GM10847 (cell line): ENCODE results near the gene RAB6B.

ENCODE experiments used
- POLR2A ChIP-seq: IDR thresholded peaks from 2 replicates; pipeline ENCODE4 v1.6.1; 2011; ENCODE audit not compliant: insufficient read length; ENCODE audit errors: extremely low read depth

RAB6B gene

GRCh38 chr3:133851266-133851906 is 44.3 kb downstream of the RAB6B start:
- TF ChIP-seq POLR2A, result no peak

DNA sequence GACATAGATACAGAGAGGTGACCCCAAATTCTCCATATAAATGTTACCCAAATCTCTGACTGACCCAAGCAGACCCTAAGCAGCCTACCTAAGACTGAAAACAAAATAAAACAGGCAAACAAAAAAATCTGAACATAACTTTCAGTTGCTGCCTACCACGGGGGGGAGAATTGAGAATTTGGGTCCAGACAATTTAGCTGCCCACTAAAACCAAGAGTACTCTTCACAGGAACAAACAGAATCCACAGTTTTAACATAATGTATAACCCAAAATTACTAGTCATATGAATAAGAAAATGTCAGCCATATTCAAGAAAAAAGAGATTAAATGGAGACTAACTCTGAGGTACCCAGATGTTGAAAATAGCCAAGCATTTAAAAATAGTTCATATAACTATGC is 45.6 kb downstream of the RAB6B start:
- no peak for TF ChIP-seq POLR2A

DNA sequence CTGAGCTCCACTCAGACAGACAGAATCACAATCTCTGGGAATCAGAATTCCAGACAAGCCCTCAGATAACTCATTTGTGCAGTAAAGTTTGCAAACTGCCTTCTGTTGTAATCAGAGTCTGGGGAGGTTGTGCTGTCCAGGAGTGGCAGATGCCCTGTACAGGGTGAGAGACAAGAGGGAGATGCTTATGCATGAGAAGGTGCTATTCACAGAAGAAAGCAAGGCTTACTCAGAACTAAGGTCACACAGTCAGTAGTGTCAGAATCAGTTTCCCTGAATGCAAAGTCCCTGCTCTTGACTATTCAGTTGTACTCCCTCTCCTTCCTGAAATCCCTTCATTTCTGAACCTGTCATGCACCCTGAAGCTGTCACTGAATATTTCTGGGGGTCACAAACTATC is 46.3 kb downstream of the RAB6B start:
- no peak for TF ChIP-seq POLR2A

DNA sequence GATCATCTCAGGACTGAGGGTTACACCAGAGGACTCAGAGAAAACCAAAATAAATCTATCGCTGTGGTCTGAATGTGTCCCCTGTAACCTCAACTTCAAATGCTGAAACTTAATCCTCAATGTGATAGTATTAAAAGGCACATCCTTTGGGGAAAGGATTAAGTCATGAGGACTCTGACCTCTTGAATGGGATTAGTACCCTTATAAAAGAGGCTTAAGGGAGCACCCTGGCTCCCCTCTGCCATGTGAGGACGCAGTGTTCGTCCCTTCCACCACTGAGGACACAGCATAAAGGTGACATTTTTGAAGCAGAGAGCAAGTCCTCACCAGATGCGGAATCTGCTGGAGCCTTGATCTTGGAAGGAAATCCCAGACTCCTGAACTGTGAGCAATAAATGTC is 50.6 kb downstream of the RAB6B start:
- no peak for TF ChIP-seq POLR2A

DNA sequence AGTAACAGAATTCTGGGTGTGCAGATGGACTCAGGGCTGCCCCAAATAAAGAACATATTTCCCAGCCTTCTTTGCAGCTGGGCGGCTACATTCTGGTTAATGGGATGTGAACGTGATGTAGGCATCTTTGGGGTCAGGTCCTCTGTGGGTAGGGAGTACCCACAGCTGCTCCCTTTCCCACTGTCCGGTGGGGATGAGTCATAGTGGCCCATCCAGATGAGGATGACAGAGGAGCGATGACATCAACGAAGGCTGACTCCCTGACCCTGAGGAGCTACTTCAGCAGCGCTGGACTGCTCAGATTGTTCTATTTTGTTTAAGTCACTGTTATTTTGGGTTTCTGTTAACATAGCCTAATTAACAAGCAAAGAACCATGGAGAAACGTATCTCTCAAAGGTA is 52.0 kb downstream of the RAB6B start:
- no peak for TF ChIP-seq POLR2A

- no peak for TF ChIP-seq POLR2A
Measured at GRCh38 chr3:133842158-133842557, 53.5 kb downstream of the RAB6B start.

GRCh38 chr3:133841196-133841595 is 54.5 kb downstream of the RAB6B start:
- no peak for TF ChIP-seq POLR2A

GRCh38 chr3:133840767-133841166 is 54.9 kb downstream of the RAB6B start:
- TF ChIP-seq POLR2A, result no peak

GRCh38 chr3:133840055-133840737 is 55.5 kb downstream of the RAB6B start:
- TF ChIP-seq POLR2A, result no peak

DNA sequence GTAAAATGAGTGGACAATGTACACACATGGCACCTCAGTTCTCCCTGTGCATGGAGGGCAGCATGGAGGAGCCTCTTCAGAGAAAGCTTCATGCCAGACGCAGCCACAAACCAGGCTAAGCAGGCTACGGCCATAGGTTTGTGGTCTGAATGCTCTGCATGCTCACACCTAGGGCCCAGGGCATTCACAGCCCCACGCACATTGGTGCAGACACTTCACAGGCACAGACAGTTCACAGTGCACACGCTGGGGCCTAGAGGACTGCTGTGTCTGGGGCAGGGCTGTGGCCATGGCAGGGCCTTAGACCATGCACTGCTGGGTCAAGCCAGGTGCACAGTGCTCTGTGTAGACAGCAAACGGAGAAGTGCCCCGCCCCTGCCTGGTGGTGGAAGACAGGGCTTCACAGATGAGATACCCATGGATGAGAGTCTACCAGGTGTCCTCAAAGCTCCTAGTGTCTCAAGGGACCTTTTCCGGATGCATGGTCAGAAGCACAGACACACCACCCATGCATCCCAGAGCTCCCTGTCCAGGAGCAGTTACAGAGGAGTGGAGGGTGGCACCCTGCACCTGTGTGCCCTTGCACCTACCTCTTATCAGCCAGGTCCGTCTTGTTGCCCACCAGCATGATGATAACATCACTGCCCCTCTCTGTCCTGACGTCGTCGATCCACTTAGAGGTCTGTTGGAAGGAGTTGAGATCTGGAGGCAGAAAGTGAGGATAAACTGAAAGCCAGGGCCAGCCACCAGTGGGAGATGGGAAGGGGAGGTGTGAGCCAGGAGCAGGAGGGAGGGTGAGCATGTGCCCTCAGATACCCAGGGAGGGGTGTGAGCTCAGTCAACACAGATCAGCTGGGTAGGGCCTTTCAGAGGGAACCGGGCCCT is 56.5 kb downstream of the RAB6B start:
- no peak for TF ChIP-seq POLR2A

GRCh38 chr3:133838296-133838789 is 57.3 kb downstream of the RAB6B start:
- no peak for TF ChIP-seq POLR2A

- TF ChIP-seq POLR2A, result no peak
Measured at GRCh38 chr3:133837487-133838295, 58.0 kb downstream of the RAB6B start.

DNA sequence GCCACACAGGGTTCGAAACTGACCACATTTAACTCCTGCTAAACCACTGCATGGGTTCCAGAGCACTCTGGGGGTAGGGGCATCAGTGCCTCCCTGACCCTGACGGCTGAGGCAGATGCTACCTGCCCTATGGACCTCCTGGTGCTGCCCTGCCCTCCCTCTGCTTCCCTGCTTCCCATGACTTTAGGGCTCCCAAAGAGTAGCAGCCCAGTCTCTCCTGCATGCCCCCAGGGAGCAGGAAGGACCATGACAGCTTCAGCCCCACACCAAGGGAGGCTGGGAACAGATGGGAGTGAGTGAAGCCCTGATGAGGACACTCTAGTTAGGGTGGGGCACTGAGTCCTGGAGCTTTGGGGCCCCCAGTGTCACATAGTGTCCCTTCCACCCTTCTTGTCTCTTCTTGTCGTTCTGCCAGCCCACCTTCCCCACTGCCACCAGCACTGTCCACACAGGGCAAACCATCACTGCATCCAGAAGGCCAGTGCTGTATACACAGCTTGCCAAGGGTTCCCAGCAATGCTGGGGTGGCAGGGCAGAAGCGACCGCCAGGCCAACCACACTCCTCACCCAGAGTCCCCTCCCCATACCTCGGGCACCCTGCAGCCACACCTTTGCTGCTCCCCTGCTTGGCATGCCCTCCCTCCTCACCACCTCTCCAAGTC is 59.1 kb downstream of the RAB6B start:
- no peak for TF ChIP-seq POLR2A

GRCh38 chr3:133835961-133836360 is 59.7 kb downstream of the RAB6B start:
- TF ChIP-seq POLR2A, result no peak

- no peak for TF ChIP-seq POLR2A
Measured at GRCh38 chr3:133835418-133835743, 60.3 kb downstream of the RAB6B start.
